ENCODE results near the gene RPS28. TPM values are rescaled to one million over a fixed set of nuclear protein-coding genes. Genes with fewer than 3 reads are reported as not detected.
"Not testable (repeated sequence)": the region's sequence is repeated elsewhere in the genome, so short reads cannot be mapped to it uniquely, and the experiment has no call there.

The RPS28 gene
- total RNA-seq, 1 donor from 2014 or later: 408 TPM

DNA sequence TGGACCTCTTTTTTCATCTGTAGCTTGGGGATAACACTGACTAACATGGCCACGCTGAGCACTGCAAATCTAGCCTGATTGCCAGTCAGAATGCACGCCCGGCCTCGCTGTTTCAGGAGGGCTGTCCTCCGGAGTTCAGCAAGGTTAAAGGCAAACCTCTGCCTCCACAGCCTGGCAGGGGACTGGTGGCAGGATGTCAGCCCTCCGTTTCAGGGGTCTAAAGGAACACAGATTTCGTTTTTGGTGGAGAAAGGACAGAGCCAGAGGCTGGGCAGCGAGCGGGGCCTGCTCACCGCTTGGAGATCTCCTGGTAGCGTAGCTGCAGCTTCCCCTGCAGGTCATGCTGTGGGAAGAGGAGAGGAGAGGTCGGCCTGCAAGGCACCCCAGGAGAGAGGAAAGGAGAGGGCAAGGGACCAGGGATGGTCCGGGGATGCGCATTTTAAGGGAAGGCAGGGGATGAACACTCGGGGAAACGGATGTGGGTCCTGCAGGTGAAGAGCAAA lies 681 bp upstream of the RPS28 start:
- DNase-seq: peak; percentile 34

- DNase-seq: peak; percentile 39
Observed at GRCh38 chr19:8321986-8322637, 816 bp downstream of the RPS28 start.

GRCh38 chr19:8322638-8322997 lies 1.3 kb downstream of the RPS28 start:
- peak; percentile 16 for DNase-seq

- peak; percentile 43 for DNase-seq
Observed at GRCh38 chr19:8323781-8324185, 2.5 kb downstream of the RPS28 start.

DNA sequence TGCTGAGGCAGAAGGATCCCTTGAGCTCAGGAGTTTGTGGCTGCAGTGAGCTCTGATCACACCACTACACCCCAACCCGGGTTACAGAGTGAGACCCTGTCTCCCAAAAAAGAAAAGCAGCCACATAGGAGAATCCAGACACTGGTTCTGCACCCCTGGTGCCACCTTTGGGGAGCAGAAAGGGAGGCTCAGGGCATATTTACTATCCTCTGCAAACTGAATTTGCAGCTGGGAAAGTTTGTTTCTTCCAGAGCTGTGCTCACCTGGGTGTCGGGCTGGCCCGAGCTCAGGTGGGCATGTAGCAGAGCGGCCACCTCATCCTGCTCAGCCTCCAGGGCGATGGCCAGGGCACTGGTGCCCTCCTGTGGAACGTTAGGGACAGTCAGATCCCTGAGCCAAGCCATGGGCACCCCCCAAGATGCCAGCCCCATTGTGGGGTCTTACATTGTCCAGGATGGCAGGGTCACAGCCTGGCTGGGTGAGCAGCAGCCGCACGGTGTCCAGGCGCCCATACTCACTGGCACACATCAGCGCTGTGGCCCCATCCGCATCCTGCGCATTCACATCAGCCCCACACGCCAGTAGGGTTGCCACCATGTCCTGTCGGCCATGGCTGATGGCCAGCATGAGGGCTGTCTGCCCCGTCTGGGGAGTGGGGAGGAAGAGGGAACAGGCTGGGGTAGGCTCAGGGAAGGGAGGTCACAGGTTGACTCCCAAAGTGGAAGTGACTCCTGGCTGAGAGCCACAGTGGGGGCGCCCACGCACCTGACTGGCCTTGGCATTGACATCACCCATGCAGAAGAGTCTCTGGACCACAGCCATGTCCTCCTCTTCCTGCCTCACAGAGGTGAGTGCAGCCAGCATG lies 3.1 kb downstream of the RPS28 start:
- peak; percentile 59 for DNase-seq

GRCh38 chr19:8325454-8325853 lies 4.2 kb downstream of the RPS28 start:
- no peak for DNase-seq

- no peak for DNase-seq
Observed at GRCh38 chr19:8329996-8330395, 8.7 kb downstream of the RPS28 start.

GRCh38 chr19:8331263-8331845 lies 10.1 kb downstream of the RPS28 start:
- DNase-seq: no peak

DNA sequence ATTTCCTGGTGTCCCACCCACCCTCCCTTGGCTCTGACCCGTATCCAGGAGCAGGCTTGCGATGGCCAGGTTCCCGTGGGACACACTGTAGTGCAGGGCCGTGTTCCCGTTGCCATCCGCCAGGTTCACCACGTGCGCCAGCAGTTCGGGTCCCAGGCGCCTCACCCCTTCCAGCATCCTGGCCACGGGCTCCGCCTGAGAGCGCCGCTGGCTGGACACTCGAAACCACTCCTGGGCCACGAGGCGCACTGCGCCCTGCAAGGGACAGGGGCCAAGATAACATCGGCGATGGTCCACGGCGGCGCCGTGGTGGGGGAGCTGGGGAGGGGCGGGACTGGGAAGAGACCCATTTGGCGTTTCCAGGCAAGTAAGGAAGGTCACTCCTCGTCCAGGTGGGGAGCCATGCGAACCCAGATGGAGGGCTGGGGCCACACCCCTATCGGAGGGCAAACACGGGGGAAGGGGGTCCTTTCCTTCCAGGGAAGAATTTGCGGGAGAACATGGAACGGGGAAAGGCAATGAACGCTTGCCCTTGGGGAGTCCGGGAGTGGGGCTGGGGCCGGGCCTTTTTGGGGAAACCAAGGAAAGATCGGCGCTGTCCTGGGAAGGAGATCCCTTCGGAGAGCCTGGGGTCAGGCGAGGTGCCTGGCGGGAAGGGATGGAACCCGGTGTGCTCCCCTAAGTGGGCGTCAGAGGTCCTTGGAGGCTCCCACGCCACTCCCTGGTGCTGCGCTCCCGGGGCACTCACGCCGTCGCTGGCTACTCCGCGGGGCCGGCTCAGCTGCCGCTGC lies 11.9 kb downstream of the RPS28 start:
- no peak for DNase-seq

DNA sequence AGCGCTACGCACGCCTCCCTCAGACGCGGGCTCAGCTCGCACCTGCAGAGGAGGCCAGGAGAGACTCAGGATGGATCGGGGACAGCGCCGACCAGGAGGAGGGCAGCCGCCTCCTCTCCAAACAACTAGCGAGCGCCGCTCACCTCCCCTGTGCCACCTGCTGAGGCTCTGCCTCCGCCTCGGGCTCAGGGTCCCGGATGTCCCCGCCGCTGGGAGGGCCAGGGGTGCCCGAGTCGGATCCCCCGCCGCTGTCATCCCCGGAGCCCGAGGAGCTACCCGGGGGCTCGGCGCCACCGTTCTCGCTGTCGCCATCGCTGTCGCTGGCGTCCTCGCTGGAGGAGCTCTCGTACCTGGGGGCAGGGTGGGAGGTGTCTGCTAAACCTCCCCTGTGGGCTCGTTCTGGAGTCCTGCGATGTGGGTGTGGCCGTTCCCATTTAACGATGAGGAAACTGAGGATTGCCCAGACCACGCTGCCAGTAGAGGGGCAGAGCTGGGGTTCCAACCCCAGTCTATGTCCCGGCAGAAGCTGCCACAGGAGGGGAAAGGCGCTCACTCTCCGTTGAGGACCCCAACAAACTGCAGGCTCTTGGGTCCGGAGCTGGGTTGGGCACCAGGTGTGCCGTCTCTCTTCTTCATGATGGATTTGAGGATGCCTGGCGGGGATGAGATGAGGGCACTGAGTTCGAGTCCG lies 12.6 kb downstream of the RPS28 start:
- no peak for DNase-seq

DNA sequence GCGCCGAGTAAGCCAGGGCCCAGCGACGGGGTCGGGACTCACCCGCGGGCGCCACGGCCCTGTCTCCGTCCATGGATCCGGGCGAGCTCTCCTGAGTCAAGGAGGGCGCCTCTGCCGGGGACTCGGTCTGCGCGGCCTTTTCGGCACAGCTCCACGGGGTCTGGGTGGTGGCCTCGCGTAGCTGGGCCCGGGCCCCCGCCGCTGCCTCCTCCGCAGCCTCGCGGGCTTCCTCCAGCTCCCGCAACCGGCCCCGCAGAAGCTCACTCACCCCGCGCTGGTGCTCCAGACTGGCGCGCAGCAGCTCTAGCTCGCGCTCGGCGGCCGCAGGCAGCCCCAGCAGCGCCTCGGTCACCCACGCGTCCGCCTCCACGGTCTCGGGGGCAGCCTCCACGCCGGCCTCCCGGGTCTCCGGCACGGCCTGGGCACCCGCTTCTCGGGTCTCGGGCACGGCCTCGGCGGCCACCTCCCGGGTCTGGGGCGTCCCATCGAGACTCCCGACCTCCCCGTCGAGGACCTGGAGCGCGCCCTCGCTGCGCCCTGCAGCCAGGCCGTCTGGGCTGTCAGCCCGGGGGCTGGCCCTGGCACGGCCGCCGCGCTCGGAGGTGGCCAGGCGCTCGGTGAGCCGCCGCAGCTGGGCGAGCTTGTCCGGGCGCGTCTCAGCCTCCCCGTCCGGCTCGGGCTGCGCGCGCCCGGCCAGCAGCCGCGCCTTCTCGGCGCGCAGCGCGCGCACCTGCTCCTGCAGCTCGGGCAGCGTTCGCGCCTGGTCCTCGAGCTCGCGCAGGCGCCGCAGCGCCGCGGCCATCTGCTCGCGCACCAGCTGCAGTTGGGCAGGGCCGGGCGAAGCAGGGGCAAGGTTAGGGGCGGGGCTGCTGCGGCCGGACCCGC lies 13.4 kb downstream of the RPS28 start:
- DNase-seq: no peak

DNA sequence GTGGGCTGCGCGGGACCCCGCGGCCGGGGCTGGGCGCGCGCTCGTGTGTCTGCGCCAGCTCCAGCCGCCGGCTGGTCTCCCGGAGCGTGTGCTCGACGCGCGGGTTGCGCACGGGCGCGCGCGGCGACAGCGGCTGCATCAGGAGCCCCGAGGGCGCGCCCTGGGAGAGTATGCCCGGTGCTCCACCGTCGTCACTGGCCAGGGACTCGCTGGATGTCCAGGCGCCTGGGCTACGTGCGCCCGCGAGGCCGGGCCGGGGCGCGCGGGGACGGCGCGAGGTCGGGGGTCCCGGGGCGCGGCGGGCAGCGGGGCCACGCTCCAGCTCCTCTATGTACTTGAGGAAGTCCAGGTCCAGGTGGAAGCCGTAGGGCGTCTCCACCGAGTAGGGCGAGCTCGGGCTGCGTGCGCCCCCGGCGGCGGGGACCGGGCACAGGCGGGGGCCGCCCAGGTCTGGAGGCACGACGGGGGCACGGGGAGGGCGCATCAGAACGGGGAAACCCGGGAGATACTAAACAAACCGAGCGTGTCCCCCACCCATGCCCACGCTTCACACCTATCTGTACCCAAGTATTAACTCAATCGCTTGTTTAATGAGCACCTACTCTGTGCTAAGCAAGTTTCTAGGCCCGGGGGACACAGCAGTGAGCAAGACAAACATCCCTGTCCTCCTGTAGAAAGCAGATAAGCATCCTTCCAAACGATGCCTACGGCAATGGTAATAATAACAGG lies 14.2 kb downstream of the RPS28 start:
- DNase-seq: no peak

- peak; percentile 45 for DNase-seq
Observed at GRCh38 chr19:8336072-8336569, 14.8 kb downstream of the RPS28 start.

- DNase-seq: peak; percentile 58
Observed at GRCh38 chr19:8336660-8337059, 15.4 kb downstream of the RPS28 start.

- no peak for DNase-seq
Observed at GRCh38 chr19:8337728-8338127, 16.4 kb downstream of the RPS28 start.

DNA sequence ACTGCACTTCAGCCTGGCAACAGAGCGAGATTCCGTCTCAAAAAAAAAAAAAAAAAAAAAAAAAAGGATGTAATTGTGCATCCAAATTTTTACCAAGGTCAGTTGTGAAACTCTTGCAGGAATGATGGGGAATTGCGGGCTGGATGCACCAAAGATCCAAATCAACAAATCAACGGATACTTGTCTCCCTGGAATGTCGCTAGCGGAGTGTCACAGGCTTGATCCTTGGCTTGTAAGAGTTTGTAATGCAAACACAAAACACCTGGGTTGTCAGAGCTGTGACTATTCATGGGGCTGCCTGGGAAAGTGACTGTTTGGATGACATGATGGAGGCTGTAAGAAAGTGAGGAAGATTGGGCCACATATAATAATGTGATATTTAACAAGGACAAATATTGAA lies 17.5 kb downstream of the RPS28 start:
- no peak for DNase-seq

DNA sequence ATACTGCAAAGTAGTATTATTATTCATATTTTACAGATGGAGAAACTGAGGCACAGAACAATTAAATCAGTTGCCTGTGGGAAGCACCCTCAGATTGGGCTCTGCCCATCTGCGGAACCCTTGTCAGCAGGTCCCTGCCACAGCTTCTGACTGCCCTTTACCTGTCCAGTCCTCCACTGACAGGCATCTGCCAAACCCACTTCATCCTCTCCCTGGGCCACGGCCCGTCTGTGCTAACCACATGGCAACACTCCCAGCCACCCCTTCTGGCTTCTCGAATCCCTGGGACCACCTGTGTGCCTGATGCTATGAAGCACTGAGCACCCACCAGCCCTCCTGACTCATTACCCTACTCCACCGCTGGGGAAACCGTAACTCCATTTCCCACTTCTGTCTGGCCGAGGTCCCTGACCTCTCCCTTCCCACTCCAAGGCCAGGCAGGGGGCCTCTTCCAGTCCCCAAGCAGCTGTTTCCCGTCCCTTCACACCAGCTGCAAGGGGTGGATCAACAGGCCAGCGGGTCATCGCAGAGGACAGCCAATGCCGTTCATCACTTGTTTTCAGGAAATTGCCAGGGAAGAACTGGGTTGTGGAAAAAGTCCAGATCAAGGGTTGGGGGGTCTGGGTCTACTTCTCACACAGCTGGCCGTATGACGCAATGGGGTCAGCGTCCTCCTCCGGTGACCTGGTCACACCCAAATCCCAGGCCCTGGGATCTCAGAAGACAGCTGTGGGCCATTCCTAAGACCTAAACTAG lies 19.2 kb downstream of the RPS28 start:
- DNase-seq: peak; percentile 95

- not testable (repeated sequence) for DNase-seq
Observed at GRCh38 chr19:8341504-8341903, 20.2 kb downstream of the RPS28 start.

DNA sequence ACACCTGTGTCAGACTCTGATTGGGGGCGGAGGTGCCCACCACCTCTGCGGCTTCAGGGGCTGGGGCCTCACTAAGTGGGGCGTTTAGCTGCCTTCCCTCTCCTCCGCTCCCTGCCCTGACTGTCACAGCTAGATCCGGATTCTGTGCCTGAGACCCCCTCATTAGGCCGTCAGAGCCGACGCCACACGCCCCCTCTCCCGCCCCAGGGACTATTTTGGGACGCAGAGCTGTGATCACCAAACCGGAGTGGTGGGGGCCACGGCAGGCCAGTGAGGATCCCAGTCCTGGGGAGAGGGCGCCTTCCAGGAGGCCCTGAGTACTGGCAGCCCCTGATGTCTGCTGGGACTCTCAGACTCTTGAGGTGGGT lies 21.0 kb downstream of the RPS28 start:
- DNase-seq: no peak
